Choroid plexus epithelial cell (primary cell): ENCODE results near the gene B4GALNT3.
"Not testable (repeated sequence)": the region's sequence is repeated elsewhere in the genome, so short reads cannot be mapped to it uniquely, and the experiment has no call there.

Experiments used
- DNase-seq: peaks from one replicate; pipeline ENCODE4 v3.0.0-alpha.2; 2010; ENCODE audit warnings: low read depth
- H3K4me3 ChIP-seq: 2 replicates; pipeline ENCODE4 v1.5.1; 2011; ENCODE audit warnings: low read depth, mild to moderate bottlenecking, control low read depth, low read length, moderate library complexity
- CTCF ChIP-seq: conservative IDR thresholded peaks from 2 replicates; pipeline ENCODE4 v1.5.1; 2011; ENCODE audit warnings: low read depth, mild to moderate bottlenecking, control low read depth, inconsistent platforms, low read length, moderate library complexity

Gene B4GALNT3

GRCh38 chr12:572532-572899 lies 112.8 kb downstream of the B4GALNT3 start:
- DNase-seq, result peak; percentile 23
- TF ChIP-seq CTCF, result no peak
- no peak overlapping the region for H3K4me3 ChIP-seq

- no peak overlapping the region for H3K4me3 ChIP-seq
- TF ChIP-seq CTCF, result no peak
- DNase-seq, result no peak
Measured at GRCh38 chr12:573232-573631, 113.5 kb downstream of the B4GALNT3 start.

- no peak overlapping the region for H3K4me3 ChIP-seq
- DNase-seq, result no peak
Measured at GRCh38 chr12:574475-575128, 114.9 kb downstream of the B4GALNT3 start.

GRCh38 chr12:575129-575502 lies 115.4 kb downstream of the B4GALNT3 start:
- no peak for DNase-seq
- H3K4me3 ChIP-seq, result no peak overlapping the region
- no peak for TF ChIP-seq CTCF

More at GRCh38 chr12:574475-575128, 114.9 kb downstream of the B4GALNT3 start:
- no peak for TF ChIP-seq CTCF

GRCh38 chr12:575948-576614 lies 116.3 kb downstream of the B4GALNT3 start:
- peak; percentile 75 for TF ChIP-seq CTCF
- DNase-seq, result peak; percentile 51
- H3K4me3 ChIP-seq, result peak overlapping the region; percentile 26

- H3K4me3 ChIP-seq, result no peak overlapping the region
- no peak for DNase-seq
- no peak for TF ChIP-seq CTCF
Measured at GRCh38 chr12:576615-577110, 116.9 kb downstream of the B4GALNT3 start.

GRCh38 chr12:577994-578747 lies 118.4 kb downstream of the B4GALNT3 start:
- not testable (repeated sequence) for H3K4me3 ChIP-seq, DNase-seq
